ENCODE data around the gene SPTBN5.
A peak's percentile ranks its signal among the peaks of the same experiment; 100 is the strongest.

Gene SPTBN5

DNA sequence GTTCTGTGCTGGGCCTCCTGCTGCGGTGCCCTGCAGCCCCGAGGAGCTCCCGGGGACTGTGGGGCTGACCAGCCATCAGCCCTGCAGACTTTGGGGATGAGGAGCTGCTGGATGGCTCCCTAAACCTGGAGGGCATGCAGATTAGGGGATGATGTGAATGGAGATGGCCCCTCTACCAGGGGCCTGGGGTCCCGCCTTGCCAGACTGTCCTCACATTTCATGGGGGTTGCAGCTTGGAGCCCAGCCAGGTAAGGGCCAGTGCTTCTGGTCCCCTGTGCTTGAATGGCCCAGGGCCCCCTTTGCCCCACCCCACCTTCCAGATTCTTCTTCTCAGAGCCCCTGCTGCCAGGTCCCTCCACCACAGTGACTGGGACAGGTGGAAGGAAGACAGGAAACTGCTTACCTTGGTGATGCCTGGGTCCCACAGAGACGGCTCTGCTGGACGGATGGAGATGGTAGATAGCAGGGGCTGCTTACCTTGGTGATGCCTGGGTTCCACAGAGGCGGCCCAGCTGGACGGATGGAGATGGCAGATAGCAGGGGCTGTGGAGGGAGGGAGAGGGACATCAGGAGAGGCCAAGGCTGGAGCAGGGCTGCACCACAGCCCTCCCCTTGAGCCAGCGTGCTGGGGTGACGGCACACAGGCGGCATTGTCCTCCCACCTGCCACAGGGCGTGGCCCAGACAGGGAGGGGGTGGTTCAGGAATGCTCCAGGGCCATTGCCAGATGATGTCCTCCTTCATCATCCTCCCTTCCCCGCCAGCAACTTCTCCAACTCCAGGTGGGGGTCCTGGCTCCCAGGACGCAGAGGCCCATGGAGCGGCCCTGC is at the start of gene SPTBN5:
Gene SPTBN5 (minus strand): TSS at position 632 of the 829 bp plus-strand sequence. CDS start 556 bp downstream, at position 76.
- DNase-seq (no peak), ATAC-seq (no peak)

DNA sequence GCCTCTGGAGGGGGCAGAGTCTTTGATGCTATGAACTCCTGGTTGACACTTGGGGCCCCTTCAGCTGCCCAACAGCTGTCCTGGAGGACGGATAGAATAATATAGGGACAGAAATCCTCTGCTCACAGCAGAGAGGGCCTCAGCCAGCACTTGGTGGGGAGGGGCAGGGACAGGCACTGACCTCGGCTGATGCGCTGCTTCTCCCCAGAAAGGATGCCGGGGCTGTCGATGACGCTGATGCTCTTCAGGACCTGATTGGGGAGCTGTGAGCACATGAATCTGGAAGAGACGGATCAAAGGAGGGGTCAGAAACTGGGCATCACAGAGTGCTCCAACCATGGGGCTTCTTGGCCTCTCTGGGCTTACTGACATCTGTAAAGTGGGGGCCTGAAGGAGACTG is 49.0 kb upstream of the SPTBN5 start:
- DNase-seq (no peak), ATAC-seq (no peak)

DNA sequence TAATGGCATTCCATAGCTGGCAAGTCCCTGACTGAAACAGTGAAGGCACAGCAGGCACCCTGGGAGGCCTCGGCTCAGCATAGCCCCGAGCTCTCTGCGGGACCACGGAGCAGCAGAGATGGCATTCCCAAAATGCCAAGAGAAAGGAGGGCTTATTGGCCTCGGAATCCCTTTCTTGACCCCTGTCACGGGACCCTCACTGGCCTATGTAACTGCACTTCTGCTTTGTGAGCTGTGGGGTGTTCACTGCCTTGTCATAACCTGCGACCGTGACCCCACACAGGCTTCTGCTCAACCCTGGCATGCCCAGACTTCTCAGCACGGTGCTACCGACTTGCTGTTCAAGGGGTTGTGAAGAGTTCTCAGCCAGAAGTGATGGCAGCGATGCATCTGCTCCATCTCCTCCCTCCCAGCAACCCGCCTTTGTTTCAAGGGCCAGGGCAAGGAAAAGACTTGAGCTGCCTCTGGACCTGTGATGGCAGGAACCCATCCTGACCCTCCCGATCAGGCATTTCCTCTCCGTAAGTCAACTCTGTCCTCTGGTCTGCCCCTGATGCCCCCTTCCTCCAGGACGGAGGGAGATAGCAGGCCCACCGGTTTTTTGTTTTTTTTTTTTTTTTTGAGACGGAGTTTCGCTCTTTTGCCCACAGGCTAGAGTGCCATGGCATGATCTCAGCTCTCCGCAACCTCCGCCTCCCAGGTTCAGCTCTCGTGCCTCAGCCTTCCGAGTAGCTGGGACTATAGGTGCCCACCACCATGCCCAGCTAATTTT is 48.0 kb upstream of the SPTBN5 start:
- DNase-seq, result no peak
- ATAC-seq, result no peak

DNA sequence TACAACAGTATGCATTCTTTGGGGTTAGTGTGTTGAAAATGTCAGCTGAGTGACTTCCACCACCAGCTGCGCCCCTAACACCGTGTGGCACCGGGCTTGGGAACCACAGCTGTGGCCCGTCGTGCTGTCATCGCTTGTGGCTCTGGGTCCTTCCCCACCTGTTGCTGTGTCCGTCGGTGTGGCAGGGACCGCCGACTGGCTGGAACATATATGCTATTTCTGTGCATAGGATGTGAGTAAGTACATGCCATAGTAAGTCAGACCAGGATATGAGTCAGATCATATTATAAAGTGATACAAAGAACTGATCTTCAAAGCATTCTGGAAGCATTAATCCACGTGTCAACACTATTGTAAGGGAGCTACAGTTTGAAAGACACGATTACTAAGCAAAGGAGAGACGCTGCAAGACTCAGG is 46.6 kb upstream of the SPTBN5 start:
- DNase-seq (peak; percentile 62), ATAC-seq (peak; percentile 82)

DNA sequence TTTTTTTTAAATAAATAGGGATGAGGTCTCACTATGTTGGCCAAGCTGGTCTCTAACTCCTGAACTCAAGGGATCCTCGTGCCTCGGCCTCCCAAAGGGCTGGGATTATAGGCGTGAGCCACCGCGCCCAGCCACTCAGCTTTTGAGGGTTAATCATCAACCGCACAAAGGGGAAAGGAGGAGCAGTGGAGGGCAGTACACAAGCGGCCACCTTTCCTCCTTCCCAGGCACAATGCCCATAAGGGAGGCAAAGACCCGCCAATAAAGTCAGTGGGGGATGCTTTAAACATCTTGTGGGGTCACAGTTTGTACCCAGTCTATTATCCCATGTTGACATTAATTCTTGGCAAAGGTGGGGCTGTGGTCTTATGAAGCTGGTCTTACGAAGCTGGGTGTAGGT is 46.1 kb upstream of the SPTBN5 start:
- DNase-seq (no peak), ATAC-seq (no peak)

DNA sequence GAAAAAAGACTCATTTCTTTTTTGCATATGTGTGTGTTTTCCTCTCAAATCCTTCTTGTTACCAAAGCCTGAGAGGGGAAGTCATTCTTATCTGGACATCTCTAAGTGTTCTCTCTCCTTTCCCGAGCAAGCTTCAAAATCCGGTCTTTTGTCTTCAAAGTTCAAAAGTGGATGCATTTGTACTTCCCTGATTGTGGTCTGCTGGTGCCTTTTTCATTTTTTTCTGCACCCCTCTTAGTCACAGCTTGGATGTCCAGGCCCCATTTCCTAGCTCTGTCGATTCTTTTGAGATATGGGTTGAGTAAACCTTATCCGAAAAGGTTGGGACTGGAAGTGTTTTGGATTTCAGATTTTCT is 43.7 kb upstream of the SPTBN5 start:
- DNase-seq, result no peak
- no peak for ATAC-seq

DNA sequence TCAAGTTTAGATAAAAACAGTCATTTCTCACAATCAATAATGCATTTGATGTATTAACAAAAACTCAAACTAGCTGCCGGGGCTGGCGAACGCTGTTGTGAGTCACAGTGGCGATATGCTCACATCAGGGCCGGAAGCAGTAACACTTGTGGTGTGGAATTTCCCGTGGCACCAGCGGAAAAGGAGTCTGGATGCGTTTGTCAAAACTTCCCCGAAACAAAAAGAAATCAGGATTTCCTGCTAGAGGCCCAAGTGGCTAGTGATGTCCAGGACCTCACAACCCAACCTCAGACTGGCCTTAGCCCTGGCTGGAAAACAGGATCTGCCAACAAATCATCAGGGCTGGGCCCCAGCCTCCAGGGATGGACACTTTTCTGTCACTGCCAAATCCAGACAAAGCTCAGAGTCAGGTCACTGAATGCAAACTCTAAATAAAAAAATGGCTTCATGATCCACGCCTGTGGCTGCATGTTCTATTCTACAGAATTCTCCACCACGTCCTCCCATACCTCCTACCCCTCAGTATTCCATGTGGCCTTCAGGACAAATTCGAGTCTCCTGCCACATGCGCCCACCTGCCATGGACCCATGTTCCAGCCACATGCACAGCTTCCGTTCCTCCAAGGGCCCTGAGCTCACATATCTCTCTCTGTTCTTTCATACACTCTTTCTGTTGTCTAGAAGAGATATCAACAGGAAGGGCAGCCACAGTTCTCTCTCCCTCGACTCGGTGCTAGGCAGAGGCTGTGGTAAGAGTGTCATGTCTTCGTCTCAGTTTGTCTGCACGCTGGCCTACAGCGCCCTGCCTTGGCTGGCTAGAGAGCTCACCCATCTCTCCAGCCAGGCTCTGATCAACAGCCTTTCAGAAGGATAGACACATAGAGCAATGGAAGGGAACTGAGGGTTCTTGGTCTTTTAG is 43.1 kb upstream of the SPTBN5 start:
- peak; percentile 70 for DNase-seq

DNA sequence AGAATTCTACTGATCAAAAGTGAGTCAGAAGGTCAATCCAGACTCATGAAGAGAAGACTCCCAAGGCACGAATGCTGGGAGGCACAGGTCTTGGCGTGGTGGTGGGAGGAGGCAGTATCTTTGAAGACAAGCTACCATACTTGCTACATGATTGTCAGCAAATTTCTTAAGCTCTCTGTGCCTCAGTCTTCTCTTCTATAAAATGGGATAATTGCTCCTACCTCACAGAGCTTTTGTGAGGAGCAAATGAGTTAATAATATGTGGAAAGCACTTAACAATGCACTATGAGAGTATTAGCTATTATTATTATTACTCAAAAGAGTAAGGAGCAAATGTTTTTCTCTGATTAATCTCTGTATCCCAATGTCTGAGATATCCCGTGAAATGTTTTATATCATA is 42.3 kb upstream of the SPTBN5 start:
- no peak for ATAC-seq
- DNase-seq, result no peak

More for the DNA sequence above, 43.1 kb upstream of the SPTBN5 start:
- peak; percentile 43 for ATAC-seq

DNA sequence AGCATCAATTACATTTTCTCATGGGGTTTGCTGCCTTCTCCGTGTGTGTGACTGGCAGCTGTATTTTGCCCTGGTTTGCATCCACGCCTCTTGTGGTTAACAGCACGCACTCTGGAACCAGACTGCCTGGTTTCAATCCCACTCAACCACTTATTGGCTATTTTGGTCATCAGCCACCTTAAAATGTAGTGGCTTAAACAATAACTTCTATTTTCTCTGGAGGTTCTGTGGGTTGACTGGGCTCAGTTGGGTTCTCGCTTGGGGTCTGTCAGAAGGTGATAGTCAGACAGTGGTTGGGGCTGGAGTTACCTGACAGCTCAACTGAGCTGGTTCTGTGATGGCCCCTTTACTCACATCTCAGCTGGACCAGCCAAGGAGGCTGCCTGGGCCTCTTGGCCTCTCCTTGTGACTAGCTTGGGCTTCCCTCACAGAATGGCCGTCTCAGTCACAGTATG is 41.7 kb upstream of the SPTBN5 start:
- DNase-seq, result peak; percentile 23
- peak; percentile 10 for ATAC-seq

DNA sequence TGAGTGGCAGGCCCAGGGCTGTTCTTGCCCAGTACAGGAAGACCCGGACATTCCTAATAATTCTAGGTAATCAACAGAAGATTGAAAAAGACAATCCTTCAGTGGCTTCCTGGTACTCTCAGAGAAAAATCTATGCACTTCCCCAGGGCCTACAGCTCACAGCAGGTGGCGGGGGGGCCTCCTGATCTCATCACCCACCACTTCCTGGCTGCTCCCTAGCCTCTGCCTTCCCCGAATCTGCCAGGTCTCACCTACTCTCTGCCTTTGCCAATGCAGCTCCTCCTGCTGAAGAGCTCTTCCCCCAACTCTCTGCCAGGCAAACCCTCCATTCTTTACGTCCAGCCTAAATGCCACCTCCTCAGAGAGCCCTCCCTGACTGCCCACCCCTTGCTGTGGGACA is 41.0 kb upstream of the SPTBN5 start:
- ATAC-seq (peak; percentile 63), DNase-seq (peak; percentile 72)

DNA sequence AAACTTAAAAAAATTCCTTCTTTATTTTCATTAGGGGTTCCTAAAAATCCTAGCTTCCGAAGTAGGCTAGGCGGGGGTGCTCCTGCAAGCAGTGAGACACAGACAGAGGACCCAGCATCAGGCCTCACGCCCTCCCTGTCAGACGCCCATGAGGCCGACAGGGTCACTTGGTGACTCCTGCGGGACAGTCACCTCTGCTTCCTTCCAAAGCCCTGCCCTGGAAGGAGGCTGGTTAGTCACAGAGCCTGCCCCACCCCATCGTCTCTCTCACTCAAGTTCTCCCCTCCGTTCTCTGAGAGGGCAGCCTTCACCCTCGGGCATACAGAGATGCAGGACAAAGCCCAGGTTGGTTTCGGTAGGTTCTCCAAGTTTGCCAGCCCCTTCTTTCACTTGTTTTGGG is 39.9 kb upstream of the SPTBN5 start:
- DNase-seq (peak; percentile 15), ATAC-seq (no peak)

DNA sequence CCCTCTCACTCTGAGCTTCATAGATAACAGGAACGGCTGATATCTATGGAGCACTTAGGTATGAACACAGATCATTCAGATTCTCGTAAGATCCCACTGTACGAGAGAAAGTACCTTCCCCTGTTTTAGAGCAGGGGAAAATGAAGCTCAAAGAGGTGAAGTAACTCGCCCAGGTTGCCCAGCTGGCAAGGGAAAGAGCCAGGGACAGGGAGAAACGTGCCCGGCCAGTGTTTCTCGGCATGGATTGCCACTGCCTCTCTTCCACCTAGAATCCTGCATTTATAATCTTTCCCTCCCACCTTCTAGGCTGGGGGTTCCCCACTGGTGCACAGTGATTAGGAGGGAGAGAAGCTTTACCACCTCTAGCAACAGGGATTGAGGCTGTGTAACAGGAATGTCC is 39.5 kb upstream of the SPTBN5 start:
- no peak for DNase-seq
- no peak for ATAC-seq

DNA sequence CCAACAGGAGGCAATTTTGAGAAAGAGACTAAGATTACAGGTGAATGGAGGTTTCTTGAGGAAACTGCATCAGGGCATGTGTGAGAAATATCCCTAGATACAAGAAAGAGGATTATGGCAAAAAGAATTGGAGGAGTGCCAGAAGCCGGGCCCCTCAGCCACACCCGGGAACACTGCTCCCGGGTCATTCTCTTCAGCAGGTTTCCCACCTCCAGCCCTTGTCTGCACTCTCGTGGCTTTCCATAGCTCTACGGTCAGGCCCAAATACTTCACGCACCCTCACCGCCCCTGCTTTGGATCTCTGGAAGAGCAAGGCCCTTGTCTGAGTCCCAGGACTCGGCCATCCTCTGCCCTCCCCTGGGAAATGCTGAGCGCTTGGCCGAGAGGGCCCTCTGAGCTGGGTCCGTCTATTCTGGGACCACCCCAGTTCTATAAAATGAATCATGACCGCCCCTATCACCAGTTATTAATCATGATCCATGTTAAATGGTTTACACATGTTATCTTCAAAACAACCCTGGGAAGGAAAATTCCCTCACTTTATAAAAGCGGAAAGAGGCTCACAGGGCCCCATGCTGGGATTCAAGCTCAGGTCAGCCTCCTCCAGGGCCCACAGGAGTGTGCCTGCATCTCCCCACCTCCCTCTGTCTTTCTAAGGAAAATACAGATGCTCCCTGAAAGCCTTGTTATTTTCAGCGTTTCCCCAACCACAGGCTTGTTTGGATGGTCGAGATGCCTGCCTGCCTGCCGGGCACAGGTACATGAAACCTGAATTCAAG is 38.8 kb upstream of the SPTBN5 start:
- DNase-seq (no peak), ATAC-seq (no peak)

DNA sequence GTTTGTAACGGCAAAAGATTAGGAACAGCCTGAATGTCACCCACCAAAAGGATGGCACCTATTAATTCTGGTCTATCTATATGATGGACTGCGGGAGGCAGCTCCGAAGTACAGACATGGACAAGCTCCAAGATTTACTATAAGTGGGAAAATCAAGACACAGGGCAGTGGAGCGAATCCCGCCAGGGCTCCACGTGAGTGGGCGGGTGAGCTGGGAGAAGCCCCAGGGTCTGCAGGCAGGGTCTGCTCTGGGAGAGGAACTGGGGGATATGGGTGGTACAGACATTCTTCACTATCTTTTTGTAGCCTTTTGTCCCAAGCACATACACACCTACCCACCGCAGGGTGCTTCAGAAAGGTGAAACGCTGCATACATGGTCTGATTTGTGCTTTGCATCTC is 38.2 kb upstream of the SPTBN5 start:
- no peak for DNase-seq
- ATAC-seq, result no peak

DNA sequence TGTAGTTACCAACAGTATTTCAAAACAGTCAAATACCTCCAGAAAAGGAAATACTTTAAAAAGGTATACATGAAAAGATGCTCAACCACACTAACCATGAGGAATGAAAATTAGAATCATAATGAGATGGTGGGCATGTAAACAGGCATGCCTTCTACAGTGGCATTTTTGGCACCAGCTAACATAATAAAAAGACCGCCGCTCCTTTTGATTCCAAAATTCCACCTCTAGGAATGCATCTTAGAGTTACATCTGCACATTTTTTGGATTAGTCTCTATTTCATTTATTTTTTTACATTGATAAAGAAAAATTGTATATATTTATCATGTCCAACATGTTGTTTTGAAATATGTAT is 37.0 kb upstream of the SPTBN5 start:
- DNase-seq (no peak), ATAC-seq (no peak)

DNA sequence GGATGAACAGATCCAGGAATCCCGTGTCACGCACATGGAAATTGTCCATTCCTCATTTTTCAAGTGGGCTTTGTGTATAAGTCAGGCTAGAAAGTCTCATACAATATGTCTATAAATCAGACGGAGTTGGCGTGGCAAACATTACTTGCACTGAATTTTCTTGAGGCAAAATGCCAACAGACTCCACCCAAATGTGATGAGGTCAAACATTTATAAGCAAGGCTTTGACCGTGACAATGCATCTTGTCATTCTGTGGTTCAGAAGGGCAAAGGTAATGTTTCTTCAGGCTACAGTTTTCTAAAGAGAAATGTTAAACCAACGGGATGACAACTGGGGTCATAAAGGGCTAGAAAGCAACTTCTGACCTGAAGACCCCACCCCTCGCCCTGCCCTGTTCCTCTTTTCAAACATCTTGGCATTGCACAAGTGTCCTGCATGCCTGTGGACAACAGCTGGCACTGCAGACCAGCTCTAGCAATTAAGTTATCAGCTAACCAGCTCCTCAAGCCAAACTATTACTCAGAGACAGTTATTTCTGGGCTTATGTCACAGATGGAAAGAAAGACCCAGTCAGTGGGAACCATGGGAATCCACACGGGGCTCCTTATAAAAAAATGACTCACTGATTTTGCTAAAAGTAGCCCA is 36.5 kb upstream of the SPTBN5 start:
- DNase-seq (no peak), ATAC-seq (no peak)

DNA sequence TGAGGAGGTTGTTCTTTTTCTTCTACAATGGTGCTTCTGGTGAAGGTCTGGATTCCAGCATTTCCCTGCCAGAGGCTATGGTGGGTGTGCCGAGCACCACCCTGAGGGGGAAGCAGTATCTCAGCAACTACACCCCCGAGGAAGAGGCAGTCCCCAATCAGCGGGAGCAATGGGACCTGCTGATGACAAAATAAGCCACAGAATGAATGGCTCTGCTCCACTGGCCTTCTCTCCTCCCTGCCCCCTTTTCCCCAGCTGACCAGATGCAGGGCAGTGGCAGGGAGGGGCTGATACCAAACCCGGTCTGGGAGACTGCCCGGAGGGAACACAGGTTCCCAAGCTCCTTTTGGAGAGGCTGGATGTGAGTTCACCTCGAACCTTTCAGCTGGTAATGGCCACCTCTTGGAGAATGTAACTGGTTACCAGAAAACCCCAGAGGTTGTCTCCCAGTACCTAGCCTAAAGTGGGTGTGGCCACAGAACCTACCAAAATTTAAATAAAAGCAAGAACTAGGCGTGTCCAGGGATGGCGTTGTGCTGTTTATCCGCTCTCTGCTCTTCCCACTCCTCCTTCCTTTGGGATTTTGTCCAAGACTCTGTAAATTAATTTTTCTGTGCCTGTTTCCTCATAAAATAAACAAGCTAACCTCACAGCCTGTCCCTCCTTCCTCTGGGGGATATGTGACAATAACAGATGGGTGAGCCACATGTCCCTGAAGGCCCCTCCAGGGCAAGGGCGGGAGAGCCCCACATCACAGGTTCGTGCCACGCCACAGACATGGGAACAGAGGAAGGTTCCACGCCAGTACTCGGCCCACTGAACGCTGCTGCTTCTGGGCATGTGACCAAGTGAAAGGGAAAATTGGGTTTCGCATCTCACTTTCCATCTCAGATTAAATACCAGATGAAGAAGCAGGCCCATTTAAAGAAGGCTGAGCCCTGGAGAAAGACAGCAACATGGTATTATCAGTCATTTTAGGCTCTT is 35.1 kb upstream of the SPTBN5 start:
- DNase-seq (peak; percentile 57), ATAC-seq (peak; percentile 80)

DNA sequence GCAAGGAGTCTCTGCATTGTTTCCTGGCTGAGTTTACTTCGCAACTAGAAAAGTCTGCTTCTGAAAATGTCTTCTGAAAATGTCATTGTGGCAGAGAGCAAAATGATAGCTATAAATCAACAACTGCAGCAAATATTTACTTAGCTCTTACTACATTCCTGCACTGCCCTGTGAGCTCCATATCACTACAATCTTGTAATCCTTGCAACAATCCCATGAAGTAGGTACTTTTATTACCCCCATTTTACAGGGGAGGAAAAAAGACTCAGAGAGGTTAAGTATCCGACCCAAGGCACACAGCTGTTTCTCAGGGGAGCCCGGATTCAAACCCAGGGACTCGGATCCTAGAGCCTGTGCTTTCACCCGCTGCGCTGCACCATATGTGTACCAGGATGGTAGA is 34.2 kb upstream of the SPTBN5 start:
- ATAC-seq (no peak), DNase-seq (no peak)

DNA sequence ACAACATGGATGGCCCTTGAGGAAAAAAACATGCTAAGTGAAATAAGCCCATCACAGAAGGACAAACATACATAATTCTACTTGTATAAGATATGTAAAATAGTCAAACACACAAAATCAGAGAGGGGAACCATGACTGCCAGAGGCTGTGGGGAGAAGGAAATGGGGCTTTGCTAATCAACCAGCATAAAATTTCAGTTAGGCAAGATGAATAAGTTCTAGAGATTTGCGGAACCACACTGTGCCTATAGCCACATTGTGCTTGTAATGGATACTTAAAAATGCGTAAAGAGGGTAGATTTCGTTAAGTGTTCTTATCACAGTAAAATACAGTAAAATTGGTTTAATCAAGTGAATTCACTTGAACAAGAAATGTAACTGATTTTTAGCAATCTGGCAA is 33.7 kb upstream of the SPTBN5 start:
- ATAC-seq (no peak), DNase-seq (no peak)

Data from stimulated activated naive CD8-positive, alpha-beta T cell treated with anti-CD3 and anti-CD28 coated beads, Interleukin-15, Interleukin-2, amounts not matched to agents 100 U/mL and 50 U/mL, for 24 hours (primary cell).